GM19468 (cell line): Measurements from ENCODE around the gene RIPPLY2.
"Not testable (repeated sequence)": the region's sequence is repeated elsewhere in the genome, so short reads cannot be mapped to it uniquely, and the experiment has no call there.

Source experiments
- ATAC-seq: cut with Tn5 transposase; IDR thresholded peaks from one replicate; pipeline ENCODE4 v1.9.1; 2021; ENCODE audit warnings: mild to moderate bottlenecking, moderate library complexity, moderate number of reproducible peaks; ENCODE audit not compliant: unreplicated experiment; ENCODE audit errors: extremely low read depth

The RIPPLY2 gene, protein sequence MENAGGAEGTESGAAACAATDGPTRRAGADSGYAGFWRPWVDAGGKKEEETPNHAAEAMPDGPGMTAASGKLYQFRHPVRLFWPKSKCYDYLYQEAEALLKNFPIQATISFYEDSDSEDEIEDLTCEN

DNA sequence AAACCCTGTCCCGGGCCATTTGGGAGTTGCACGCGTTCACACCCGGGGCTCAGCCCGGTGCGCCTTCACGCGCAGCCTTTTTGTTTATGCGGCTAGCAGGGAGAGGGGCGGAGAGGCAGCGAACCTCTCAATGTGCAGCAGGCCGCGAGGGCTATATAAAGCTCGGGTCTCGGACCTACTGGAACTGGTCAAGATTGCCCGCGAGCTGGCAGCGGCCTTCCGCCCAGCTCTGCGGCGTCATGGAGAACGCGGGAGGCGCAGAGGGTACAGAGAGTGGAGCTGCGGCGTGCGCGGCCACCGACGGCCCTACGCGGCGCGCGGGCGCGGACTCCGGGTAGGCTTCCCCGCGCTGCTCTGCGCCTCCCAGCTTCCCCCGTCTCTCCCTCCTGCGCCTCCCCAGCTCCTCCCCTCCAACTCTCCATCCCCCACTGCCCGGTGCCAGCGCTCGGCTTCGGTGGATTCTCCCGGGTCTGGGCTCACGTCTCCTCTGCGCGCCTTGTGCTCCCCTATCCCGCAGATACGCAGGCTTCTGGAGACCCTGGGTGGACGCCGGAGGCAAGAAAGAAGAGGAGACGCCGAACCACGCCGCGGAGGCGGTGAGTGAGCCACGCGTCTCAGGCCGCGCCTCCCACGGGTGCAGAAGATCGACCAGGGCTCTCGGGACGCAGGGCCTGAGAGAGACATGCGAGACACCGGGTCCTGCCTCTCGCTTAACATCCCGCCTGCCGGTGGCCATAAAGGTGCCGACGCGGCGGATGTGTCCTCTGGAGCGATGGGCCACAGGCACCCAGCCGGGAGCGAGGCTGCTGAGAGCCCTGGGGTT, at the start of gene RIPPLY2:
Gene RIPPLY2 (plus strand): TSS at position 183 of the 823 bp plus-strand sequence. CDS start 57 bp downstream, at position 240.
- no peak for ATAC-seq

DNA sequence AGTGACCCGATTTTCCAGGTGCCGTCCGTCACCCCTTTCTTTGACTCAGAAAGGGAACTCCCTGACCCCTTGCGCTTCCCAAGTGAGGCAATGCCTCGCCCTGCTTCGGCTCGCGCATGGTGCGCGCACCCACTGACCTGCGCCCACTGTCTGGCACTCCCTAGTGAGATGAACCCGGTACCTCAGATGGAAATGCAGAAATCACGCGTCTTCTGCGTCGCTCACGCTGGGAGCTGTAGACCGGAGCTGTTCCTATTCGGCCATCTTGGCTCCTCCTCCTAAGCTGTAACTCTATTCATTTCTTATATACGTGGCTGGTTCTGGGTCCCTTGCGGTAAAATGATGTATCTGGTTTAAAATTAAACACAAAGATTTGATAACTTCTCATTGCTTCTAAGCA, 49.7 kb upstream of the RIPPLY2 start:
- not testable (repeated sequence) for ATAC-seq

DNA sequence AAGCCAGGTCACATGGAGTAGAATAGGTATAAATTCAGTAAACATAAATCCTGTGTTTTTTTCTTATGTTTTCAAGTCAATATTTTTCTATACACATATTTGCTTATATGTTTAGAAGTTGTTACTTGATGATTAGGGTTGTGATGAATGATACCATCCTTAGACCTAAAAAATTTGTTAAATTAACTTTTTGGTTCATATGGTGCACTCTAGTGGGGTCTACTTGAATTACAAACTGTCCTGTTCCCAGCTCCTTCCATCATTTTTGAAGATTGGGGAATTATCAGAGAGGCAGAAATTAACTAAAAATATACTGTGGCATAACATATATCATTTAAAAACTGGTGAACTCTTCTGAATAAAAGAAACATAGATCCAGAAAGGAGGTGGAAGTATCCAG, 48.3 kb upstream of the RIPPLY2 start:
- ATAC-seq: no peak

DNA sequence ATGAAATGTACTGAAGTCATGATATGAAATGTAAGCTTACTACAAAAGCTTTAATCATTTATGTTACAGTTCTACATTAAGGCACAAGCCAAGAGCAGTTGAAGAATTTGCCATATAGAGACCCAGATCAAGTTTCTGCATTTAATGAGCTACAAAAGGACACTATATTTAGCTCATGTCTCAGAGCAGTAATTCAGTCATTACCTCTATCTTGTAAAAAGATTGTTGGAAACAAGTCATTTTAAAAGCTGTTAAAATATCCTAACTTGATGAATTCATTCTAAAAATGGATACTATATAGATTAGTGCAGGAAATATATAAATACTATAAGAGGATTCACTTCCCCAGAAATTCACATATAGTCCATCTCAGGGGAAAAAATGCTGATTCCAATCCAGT, 45.2 kb upstream of the RIPPLY2 start:
- no peak for ATAC-seq

DNA sequence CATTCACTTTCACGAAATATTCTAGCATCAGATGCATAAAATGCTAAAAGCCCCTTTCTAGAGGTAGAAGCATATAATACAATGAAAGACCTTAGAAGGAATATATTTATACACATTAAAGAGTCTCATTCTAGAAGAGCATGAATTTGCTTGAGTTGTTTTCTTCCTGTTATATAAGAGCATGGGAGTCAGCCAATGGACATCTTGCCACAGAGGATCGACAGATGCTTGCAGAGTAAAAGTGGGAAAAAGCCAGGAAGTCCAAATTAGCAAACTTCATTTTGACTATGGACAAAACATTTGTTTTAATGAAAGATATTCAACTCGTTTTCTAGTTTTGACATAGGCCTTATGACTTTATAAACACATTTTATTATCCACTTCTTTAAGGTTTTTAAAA, 44.2 kb upstream of the RIPPLY2 start:
- no peak for ATAC-seq

DNA sequence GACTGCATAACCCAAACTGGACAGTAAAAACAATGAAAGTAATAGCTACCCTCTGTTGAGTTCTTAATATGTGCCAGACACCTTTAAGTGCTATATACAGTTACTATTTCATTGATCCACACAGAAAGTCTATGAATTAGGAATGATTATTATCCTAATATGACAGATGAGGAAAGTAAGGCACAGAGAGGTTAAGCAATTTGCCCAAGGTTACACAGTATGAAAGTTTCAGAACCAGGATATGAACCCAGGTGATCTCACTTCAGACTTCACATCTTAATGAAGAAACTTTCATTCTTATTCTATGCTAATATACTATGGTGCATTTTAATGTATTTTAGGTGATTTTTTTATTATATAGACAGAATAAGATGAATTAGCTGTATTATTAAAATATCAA, 40.6 kb upstream of the RIPPLY2 start:
- no peak for ATAC-seq

DNA sequence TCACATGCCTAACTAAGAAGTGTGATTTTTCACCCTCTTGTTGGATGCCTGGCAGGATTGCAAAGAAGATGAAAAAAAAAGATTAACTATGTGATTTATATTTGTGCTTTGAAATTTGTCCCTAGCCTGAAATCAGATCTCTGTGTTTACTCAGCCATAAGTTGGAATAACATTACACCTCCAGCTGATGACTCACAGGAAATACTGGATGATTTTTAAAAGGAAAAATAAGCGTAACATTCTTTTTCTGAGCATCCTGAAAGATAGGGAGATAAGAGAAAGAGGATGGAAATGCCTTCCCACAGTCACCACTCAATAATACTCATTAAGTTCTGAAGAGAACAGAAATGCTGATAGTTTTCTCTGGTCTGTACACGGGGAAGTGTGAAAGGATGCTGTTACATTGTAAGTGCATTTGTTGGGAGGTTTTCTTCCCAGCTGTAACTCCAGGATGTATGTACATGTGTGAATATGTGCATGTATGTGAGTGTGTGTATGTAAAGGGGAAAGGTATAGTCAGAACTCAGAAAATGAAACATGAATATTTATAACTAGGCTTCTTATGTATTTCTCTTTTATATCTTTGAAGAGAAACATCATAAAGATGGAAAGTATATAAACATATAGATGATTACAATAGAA, 37.4 kb upstream of the RIPPLY2 start:
- no peak for ATAC-seq

DNA sequence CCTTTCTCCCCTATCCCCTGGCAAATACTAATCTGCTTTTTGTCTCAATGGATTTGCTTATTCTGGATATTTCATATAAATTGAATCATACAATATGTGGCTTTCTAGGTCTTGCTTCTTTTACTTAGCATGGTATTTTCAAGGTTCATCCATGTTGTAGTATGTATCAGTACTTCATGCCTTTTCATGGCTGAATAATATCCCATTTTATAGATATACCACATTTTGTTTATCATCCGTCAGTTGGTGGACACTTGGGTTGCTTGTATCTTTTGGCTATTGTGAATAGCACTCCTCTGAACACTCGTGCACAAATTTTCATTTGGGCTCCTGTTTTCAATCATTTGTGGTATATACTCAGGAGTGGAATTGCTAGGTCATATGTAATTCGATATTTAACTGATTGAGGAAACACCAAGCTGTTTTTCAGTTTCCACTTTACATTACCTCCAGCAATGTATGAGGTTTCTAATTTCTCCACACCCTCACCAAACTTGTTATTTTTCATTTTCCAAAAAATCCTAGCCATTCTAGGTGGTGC, 30.5 kb upstream of the RIPPLY2 start:
- ATAC-seq: no peak

DNA sequence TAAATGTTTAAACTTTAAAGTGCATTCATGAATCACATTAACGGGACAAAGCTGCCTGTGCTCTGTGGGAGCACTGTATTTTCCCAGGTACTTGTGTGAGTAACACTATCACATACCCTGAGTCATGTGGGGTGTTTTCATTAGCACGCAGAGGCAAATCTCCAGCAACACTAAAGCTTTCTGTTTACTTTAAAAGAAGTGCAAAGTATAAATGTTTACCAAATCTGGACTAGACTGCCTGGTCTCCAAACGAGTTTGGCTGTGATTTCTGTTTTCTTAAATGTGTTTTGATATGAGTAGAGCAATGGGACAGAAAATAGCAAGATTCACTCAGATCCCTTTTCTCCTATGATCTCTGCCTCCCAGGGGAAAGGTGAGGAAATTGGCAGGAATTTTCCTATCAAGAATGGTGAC, 28.8 kb upstream of the RIPPLY2 start:
- no peak for ATAC-seq

DNA sequence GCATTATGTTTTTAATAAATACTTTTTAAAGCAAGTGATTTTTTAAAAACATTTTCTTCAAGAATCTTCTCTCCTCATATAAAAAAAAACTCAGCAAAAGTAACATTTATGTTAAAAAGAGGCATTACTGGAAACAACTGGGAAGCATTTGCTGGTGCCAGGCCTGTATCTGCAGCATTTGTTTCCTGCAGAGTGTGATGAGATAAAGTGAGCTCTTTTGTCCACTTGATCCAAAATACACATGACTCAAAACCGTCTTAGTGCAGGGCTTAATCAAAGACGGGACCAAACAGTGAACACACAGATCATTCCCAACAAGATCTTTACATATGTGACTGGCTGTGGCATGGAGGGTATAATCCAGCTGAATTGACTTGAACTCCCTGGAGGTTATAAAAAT, 28.3 kb upstream of the RIPPLY2 start:
- ATAC-seq: no peak

DNA sequence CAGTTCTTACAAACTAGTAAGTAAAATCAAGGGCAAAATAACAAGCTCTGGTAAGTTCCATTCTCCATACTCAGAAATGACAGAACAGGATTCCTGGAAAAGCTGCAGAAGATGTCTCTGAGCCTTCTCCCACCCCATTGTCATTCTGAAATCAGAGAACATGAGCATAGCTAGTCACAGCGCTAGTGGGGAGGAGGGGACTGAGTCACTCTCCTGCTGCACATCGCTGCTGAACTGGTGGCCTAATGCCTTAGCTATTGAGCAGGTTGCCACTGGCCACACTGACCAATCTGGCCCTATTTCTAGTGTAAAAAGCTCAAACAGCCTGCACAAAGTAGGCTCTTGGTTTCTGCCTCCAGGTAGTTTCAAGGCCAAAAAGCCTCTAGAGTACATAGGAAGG, 26.1 kb upstream of the RIPPLY2 start:
- no peak for ATAC-seq

DNA sequence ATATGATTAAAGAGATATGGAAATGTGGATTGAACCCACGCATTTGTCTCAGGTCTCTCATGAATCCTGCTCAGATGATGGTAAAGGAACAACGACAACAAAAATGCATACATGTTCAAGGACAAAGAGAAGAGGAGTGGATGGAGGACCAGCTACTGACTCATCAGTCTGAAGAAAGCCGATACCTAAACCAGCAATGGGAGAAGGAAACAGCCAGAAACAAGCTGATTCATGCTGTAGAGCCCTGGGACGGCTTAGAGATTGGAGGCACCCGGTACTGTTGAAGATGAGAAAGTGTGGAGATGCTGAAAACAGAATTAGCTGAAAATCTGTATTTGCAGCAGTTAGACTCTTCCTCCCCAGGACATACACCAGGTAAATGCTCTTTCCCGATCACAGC, 14.4 kb upstream of the RIPPLY2 start:
- no peak for ATAC-seq

DNA sequence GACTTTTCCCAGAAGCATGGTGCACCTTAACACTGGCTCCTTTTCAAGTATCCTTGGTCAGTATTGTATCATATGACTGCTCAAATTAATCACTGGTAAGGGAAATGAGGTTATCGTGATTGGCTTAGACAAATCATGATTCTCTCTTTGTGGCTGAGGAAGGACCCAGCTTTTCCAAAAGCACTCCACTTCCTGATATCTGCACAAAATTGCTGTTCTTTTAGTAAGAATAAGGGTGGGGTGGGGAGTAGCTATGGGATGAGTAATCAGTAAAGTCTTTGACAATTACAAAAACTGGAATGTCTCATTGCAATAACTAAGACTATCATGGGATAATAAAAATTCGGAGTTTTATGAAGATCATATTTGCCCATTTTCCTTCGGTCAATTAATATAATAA, 9.0 kb upstream of the RIPPLY2 start:
- ATAC-seq: no peak

DNA sequence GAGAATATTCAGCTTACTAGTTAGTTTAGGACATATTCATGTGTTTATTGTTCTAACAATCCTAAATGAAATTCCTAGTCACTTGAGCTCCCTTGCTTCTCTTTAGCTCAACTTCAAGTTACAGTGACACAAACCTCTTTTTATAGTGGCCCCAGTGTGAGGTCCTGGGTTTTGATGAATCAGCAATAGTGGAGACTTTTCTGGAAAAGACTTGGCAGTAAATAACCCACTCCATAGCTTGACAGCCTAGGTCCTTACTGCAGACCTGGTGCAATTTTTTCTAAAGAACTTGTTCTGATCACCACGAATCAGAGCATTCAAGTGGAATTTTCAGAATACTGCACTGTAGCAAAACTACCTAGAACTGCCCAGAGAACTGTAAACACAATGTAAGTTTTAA, 6.9 kb upstream of the RIPPLY2 start:
- no peak for ATAC-seq

DNA sequence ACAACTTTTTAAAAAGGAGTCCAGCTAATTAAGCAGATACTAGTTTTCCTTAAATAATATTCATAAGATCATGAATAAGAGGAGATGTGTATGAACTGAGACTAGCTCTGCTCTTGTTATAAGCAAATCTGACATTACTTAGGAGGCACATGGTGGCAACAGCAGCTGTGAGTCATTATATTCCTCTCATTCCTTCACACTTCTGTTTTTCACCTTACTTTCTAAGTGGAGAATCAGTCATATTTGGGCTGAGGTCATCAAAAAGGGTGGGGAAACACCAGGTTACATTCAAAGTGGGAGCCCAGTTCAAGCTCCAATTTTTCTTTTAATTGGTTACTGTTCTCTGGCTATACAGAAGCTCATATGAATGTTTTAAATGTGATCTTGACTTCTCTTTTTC, 6.0 kb upstream of the RIPPLY2 start:
- ATAC-seq: peak; percentile 75

DNA sequence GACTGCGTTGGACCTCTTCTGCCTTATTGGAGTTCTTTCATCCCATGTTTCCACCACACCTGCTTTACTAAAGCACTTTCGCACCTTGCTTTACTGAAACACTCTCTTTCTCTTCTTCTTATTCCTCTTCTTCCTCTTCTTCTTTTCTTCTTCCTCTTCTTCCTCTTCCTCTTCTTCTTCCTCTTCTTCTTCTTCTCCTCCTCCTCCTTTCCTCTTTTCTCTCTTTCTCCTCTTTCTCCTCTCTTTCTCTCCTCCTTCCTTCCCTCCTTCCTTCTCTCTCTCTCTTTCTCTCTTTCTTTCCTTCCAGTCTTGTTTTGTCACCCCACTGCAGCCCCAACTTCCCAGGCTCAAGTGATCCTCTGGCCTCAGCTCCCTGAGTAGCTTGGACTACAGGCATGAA, 4.0 kb upstream of the RIPPLY2 start:
- no peak for ATAC-seq

DNA sequence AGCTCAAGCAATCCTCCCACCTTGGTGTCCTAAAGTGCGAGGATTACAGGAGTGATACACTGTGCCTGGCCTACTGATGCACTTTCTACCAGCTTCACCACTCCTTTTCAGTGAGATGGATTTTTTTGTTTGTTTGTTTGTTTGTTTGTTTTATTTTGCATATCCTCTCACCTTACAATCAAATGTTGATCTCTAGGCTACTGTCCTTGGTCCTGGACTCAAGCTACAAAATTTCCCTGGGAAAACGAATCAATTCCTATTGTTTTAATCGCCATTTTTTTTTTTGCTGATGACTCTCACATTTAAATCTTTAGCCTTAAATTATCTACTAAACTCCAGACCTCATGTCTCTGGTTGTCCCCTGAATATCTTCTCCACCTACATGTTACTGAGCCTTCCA, 3.5 kb upstream of the RIPPLY2 start:
- no peak for ATAC-seq

DNA sequence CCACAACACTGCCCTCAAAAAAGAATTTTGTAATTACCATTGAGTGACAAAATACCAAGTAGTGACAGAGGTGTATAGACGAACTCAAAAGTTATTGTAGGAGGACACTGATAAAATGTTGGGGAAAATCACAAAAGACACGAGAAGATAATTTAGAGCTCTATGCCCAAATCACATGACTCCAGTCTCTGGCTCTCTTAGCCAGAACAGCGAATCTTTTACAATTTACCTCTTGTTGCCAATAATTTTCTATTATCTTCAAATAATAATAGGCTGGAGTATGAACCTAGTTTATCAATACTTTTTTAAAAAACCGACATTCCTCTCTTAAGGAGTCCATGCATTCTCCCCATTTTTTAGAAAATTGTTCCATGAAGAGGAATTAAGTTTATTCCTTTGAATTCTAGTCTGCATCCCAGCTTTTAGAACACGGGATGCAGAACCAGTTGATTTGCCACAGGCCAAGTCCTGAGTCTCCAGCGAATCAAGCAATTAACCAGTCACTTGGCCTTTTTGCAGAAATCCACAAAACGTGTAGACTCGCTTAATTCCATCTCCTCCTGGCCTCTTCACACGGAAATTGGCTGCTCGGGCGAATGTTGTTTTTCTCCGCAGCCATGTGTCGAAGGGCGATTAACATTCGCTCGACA, 507 bp upstream of the RIPPLY2 start:
- no peak for ATAC-seq

DNA sequence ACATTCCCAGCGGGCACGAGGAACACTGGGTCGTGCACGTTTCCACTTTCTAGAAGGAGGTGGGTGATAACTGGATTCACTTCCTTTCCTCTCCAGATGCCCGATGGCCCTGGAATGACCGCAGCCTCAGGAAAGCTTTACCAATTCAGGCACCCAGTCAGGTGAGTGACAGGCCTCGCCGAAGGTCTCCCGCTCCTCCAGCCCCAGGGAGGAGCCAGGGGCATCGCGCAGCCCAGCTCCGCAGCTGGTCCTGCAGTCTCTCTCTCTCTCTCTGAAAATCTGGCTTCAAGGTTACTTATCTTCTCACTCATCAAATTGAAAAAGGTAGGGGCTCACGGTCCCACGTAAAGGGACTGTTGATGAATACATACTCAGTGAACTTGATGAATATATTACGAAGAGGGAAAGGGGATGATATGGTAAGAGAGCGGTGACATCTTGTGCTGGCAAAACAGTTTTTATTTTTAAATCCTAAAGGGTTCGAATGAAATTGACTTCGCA, 891 bp downstream of the RIPPLY2 start:
- no peak for ATAC-seq

DNA sequence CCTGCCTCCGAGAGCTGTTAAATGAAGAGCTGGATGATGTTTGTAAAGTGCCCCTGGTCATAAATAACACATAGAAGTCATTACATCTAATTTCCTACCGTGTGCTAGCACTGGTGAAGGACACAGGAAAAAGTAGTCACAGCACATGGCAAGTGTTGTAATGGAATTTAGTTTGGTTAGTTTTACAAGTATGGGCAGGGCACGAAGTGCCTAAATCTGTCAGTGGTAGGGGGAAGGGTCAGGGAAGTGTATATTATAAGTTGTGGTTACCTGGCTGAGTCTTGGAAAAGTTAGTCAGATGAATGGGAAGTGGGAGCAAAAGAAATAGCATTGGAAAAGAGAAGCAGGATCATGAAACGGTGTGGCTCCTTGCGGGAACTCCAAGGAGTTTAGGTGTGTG, 1.6 kb downstream of the RIPPLY2 start:
- ATAC-seq: no peak
